H1 (cell line): ENCODE data around the gene CTIF. TPM values are rescaled to one million over a fixed set of nuclear protein-coding genes. Genes with fewer than 3 reads are reported as not detected.

Experiments used
- CTCF ChIA-PET: fragments of 300-600 bp; sonication (Branson Sonifier 250); formaldehyde crosslinking; loops from one replicate; lab custom pipeline; 2021; ENCODE audit not compliant: partially characterized antibody; lab: Charles Lee
- POLR2A ChIA-PET: fragments of 300-600 bp; sonication (Branson Sonifier 250); formaldehyde crosslinking; loops from one replicate; lab custom pipeline; 2021; ENCODE audit warnings: inconsistent platforms; ENCODE audit not compliant: partially characterized antibody; lab: Charles Lee
- DNase-seq, 2 experiments: peaks; one replicate each; pipeline versions ENCODE4 v3.0.0 to v3.0.0-alpha.2; 2010 to 2022; ENCODE audit warnings: low spot score in 2 of 2, low read depth in 1 of 2, mixed read lengths in 1 of 2
- FAIRE-seq: peaks from 2 replicates; lab custom pipeline; 2011; peaks lifted over from hg19 to GRCh38; lab: Jason Lieb, UNC
- H2AFZ ChIP-seq: 2 replicates; pipeline ENCODE4 v1.8.1; 2012; ENCODE audit warnings: low read length, inconsistent platforms
- H2AK5ac ChIP-seq: 2 replicates; pipeline ENCODE4 v1.6.1; 2013; ENCODE audit warnings: low read depth, low read length
- H2BK120ac ChIP-seq: replicated peaks from 2 replicates; pipeline ENCODE3; 2013; ENCODE audit warnings: low read depth, low read length, inconsistent platforms
- H2BK12ac ChIP-seq: 2 replicates; pipeline ENCODE4 v1.6.1; 2013; ENCODE audit warnings: low read depth, low read length
- H2BK15ac ChIP-seq: 2 replicates; pipeline ENCODE4 v1.6.1; 2013; ENCODE audit warnings: low read length
- H2BK20ac ChIP-seq: 2 replicates; pipeline ENCODE4 v1.6.1; 2013; ENCODE audit warnings: low read length
- H2BK5ac ChIP-seq: 2 replicates; pipeline ENCODE4 v1.6.1; 2013; ENCODE audit warnings: low read depth, low read length
- H3K14ac ChIP-seq: 2 replicates; pipeline ENCODE4 v1.6.1; 2013; ENCODE audit warnings: inconsistent platforms; ENCODE audit not compliant: insufficient read length
- H3K18ac ChIP-seq: 2 replicates; pipeline ENCODE4 v1.6.1; 2013; ENCODE audit warnings: low read length; ENCODE audit errors: extremely low read depth
- H3K23ac ChIP-seq: 2 replicates; pipeline ENCODE4 v1.6.1; 2013; ENCODE audit warnings: inconsistent platforms; ENCODE audit not compliant: insufficient read length
- H3K23me2 ChIP-seq: 2 replicates; pipeline ENCODE4 v1.6.1; 2013; ENCODE audit warnings: low read depth, low read length
- H3K27ac ChIP-seq: 2 replicates; pipeline ENCODE4 v1.6.1; 2011; ENCODE audit warnings: low read depth, low read length, inconsistent platforms
- H3K27me3 ChIP-seq, 4 experiments: replicated peaks in 1 of 4; 1 replicate in 1 of 4; 2 replicates in 3 of 4; pipeline versions ENCODE4 v1.6.1 to v1.8.1; 2011 to 2013; ENCODE audit warnings: low read length in 3 of 4, mild to moderate bottlenecking in 3 of 4, inconsistent platforms in 2 of 4, mixed read lengths in 2 of 4, moderate library complexity in 1 of 4; ENCODE audit not compliant: control insufficient read depth in 3 of 4, insufficient read depth in 3 of 4; ENCODE audit errors: extremely low read depth in 1 of 4
- H3K36me3 ChIP-seq, 4 experiments: 2 replicates each; pipeline versions ENCODE4 v1.6.1 to v1.8.1; 2011 to 2013; ENCODE audit warnings: mild to moderate bottlenecking in 4 of 4, low read length in 3 of 4, moderate library complexity in 2 of 4, control low read depth in 1 of 4, inconsistent platforms in 1 of 4; ENCODE audit not compliant: insufficient read depth in 4 of 4, control insufficient read depth in 2 of 4
- H3K4ac ChIP-seq: replicated peaks from 2 replicates; pipeline ENCODE3; 2013; ENCODE audit warnings: low read length, low read depth, mixed read lengths, inconsistent platforms; ENCODE audit not compliant: insufficient read length
- H3K4me1 ChIP-seq, 4 experiments: replicated peaks in 1 of 4; 1 replicate in 1 of 4; 2 replicates in 3 of 4; pipeline versions ENCODE4 v1.6.1 to v1.8.1; 2011 to 2013; ENCODE audit warnings: low read length in 3 of 4, inconsistent platforms in 2 of 4, mixed read lengths in 1 of 4; ENCODE audit not compliant: insufficient read depth in 4 of 4, control insufficient read depth in 3 of 4
- H3K4me2 ChIP-seq, 2 experiments: 2 replicates each; pipeline versions ENCODE4 v1.6.1 to v1.8.1; 2011 to 2013; ENCODE audit warnings: low read depth in 2 of 2, low read length in 2 of 2, control low read depth in 1 of 2, inconsistent platforms in 1 of 2, mild to moderate bottlenecking in 1 of 2; ENCODE audit not compliant: insufficient read depth in 1 of 2
- H3K4me3 ChIP-seq, 4 experiments: fragments of 200-600, 300-600 bp in 1 of 4; sonication (generic), shearing (Covaris generic), sonication (Bioruptor Twin) in 1 of 4; 2 replicates each; pipeline versions ENCODE4 v1.5.1 to v1.8.1; 2011 to 2016; ENCODE audit warnings: low read length in 4 of 4, low read depth in 3 of 4, control low read depth in 2 of 4, inconsistent platforms in 2 of 4, mild to moderate bottlenecking in 2 of 4, mixed read lengths in 1 of 4, moderate library complexity in 1 of 4; ENCODE audit not compliant: insufficient read depth in 2 of 4; ENCODE audit errors: extremely low read depth in 1 of 4
- H3K56ac ChIP-seq: replicated peaks from 2 replicates; pipeline ENCODE3; 2013; ENCODE audit warnings: low read depth, mild to moderate bottlenecking, mixed read lengths, low read length, inconsistent platforms; ENCODE audit not compliant: insufficient read length
- H3K79me1 ChIP-seq: 2 replicates; pipeline ENCODE4 v1.6.1; 2013; ENCODE audit warnings: low read depth, low read length, control low read depth
- H3K79me2 ChIP-seq, 2 experiments: 2 replicates each; pipeline versions ENCODE4 v1.6.1 to v1.8.1; 2012 to 2013; ENCODE audit warnings: low read length in 2 of 2, mild to moderate bottlenecking in 2 of 2, inconsistent platforms in 1 of 2; ENCODE audit not compliant: insufficient read depth in 2 of 2, control insufficient read depth in 1 of 2
- H3K9ac ChIP-seq, 4 experiments: replicated peaks in 1 of 4; 1 replicate in 1 of 4; 2 replicates in 3 of 4; pipeline versions ENCODE4 v1.6.1 to v1.8.1; 2011 to 2013; ENCODE audit warnings: low read depth in 3 of 4, low read length in 3 of 4, control low read depth in 2 of 4, mild to moderate bottlenecking in 2 of 4, moderate library complexity in 2 of 4, inconsistent platforms in 1 of 4; ENCODE audit errors: extremely low read depth in 1 of 4
- H3K9me3 ChIP-seq, 2 experiments: 2 replicates each; pipeline versions ENCODE4 v1.6.1 to v1.8.1; 2012 to 2013; ENCODE audit warnings: mild to moderate bottlenecking in 2 of 2, moderate library complexity in 2 of 2, control low read depth in 1 of 2, inconsistent platforms in 1 of 2, low read depth in 1 of 2, low read length in 1 of 2, mixed read lengths in 1 of 2; ENCODE audit not compliant: insufficient read depth in 2 of 2
- H4K20me1 ChIP-seq, 2 experiments: replicated peaks in 1 of 2; 2 replicates each; pipeline versions ENCODE3 to v1.8.1; 2011 to 2013; ENCODE audit warnings: inconsistent platforms in 2 of 2, low read length in 2 of 2, mild to moderate bottlenecking in 1 of 2; ENCODE audit not compliant: insufficient read depth in 2 of 2, control insufficient read depth in 1 of 2
- H4K5ac ChIP-seq: 2 replicates; pipeline ENCODE4 v1.6.1; 2013; ENCODE audit warnings: low read length, low read depth, mixed read lengths, inconsistent platforms; ENCODE audit not compliant: insufficient read length
- H4K8ac ChIP-seq: 2 replicates; pipeline ENCODE4 v1.8.0; 2013; ENCODE audit warnings: mild to moderate bottlenecking, moderate library complexity, low read length, inconsistent platforms; ENCODE audit not compliant: insufficient read depth; ENCODE audit errors: extremely low read depth
- H4K91ac ChIP-seq: replicated peaks from 2 replicates; pipeline ENCODE3; 2013; ENCODE audit warnings: low read length, mixed read lengths, inconsistent platforms; ENCODE audit not compliant: insufficient read length
- CEBPB ChIP-seq: IDR thresholded peaks from 2 replicates; pipeline ENCODE4 v1.6.1; 2012; ENCODE audit warnings: low read depth, low read length
- CHD2 ChIP-seq: IDR thresholded peaks from 2 replicates; pipeline ENCODE4 v1.6.1; 2012; ENCODE audit warnings: low read length, improper control_type of control experiment
- HDAC2 ChIP-seq, 2 experiments: fragments of 300-600 bp in 1 of 2; sonication (generic) in 1 of 2; IDR thresholded peaks; 2 replicates each; pipeline ENCODE4 v1.6.1; 2011 to 2012; ENCODE audit warnings: low read depth in 2 of 2, low read length in 2 of 2, mild to moderate bottlenecking in 2 of 2, moderate library complexity in 2 of 2, borderline replicate concordance in 1 of 2, inconsistent platforms in 1 of 2
- KDM4A ChIP-seq: IDR thresholded peaks from one replicate; pipeline ENCODE4 v1.7.1; 2012; ENCODE audit warnings: low read depth, mild to moderate bottlenecking, moderate library complexity, low read length, inconsistent platforms; ENCODE audit not compliant: severe bottlenecking
- RAD21 ChIP-seq, 2 experiments: IDR thresholded peaks in 1 of 2; conservative IDR thresholded peaks in 1 of 2; 2 replicates each; pipeline ENCODE4 v1.6.1; 2011; ENCODE audit warnings: low read depth in 2 of 2, low read length in 2 of 2, improper control_type of control experiment in 1 of 2, inconsistent platforms in 1 of 2, mild to moderate bottlenecking in 1 of 2, moderate library complexity in 1 of 2
- SP4 ChIP-seq: IDR thresholded peaks from 2 replicates; pipeline ENCODE4 v1.6.1; 2012; ENCODE audit warnings: low read length, inconsistent platforms
- SRF ChIP-seq: IDR thresholded peaks from 2 replicates; pipeline ENCODE4 v1.6.1; 2011; ENCODE audit warnings: mild to moderate bottlenecking, low read depth, low read length, moderate library complexity
- ZNF274 ChIP-seq: IDR thresholded peaks from 2 replicates; pipeline ENCODE4 v1.7.0; 2012; ENCODE audit warnings: low read length, borderline replicate concordance; ENCODE audit errors: extremely low read depth
- WGBS, 2 experiments: shearing (Covaris generic) in 1 of 2; methylation state at CpG; one replicate each; pipeline versions ENCODE4 v1.1.6 to v1.1.7; 2013 to 2015; ENCODE audit warnings: low lambda C conversion rate in 2 of 2, mixed read lengths in 2 of 2, inconsistent platforms in 1 of 2, low coverage in 1 of 2, missing lambda C conversion rate in 1 of 2; ENCODE audit not compliant: insufficient replicate concordance in 2 of 2, insufficient coverage in 1 of 2, insufficient read length in 1 of 2; ENCODE audit errors: extremely low coverage in 1 of 2, missing lambda C conversion rate in 1 of 2; 5-methylcytosine and 5-hydroxymethylcytosine counted together
- polyA plus RNA-seq, 7 experiments: library from polyadenylated mRNA; depleted of rRNA in 3 of 7; stranded (reverse) in 5 of 7; unstranded in 2 of 7; fragments of >200 nt in 5 of 7; fragments of 200-250 nt in 2 of 7; gene quantifications; 1 replicate in 5 of 7; 2 replicates in 1 of 7; 4 replicates in 1 of 7; pipeline versions ENCODE4 v1.2.1 to v1.2.3, GENCODE V29; 2011 to 2013; ENCODE audit warnings: missing spikeins in 2 of 7, mixed read lengths in 2 of 7
- total RNA-seq: library from RNA; stranded (reverse); fragmentation: NEBNext Ultra II Directional; extraction: Animal tissue kit (Norgen Biotek cat#: 25700); gene quantifications from 2 replicates; pipeline ENCODE4 v1.2.1, GENCODE V29; 2021

The CTIF gene
- total and polyA plus RNA-seq, 2 of the 8 experiments (the other 6 are each of a cell fraction or from before 2014, with no cell fraction given) = 9.0 to 17.8 TPM

DNA sequence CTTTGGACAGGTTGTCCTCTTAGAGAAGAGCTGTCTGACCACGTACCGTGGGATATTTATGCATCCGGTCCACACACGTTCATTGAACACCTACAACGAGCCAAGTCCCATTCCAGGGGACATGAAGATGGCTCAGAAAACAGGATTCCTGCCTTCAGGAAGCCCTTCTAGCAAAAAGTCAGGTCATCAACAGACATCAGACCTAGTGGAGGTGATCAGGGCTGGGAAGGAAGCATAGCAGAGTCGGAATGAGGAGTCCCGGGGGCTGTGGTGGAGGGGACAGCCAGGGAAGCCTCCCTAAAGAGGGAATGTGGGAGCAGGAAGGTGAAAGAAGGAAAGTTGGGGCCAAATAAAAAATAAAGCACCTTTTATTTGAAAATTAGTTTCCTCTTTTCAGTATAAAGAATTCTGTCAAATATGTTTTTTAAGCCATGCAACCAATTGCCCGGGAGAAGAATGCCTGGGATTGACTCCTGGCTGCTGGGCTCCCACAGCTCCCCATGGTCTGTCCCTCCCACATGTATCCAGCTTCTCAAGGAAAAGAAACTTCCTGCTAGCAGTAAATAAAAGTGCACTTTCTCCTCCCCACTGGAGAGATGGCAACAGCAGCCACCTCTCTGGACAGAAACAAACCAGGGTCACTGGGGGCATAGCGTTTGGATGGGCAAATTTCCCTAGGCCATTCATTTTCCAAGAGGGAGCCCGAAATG lies 267.1 kb downstream of the CTIF start:
- Histone ChIP-seq H3K27ac (no peak overlapping the region), H2BK20ac (no peak overlapping the region), H3K23ac (no peak overlapping the region), H3K9ac (no peak overlapping the region), H2BK5ac (no peak overlapping the region), H2AFZ (no peak overlapping the region), H4K91ac (no peak overlapping the region), H3K4me1 (no peaks in the 10 kb centered on the region), H3K14ac (no peak overlapping the region), H3K36me3 (no peaks in the 10 kb centered on the region), H3K79me2 (no peaks in the 10 kb centered on the region), H4K8ac (no peak overlapping the region), H2BK12ac (no peak overlapping the region), H3K4me2 (no peak overlapping the region), H3K18ac (no peak overlapping the region), H3K9me3 (no peaks in the 10 kb centered on the region), H3K23me2 (no peaks in the 10 kb centered on the region), H3K4me3 (no peak overlapping the region), H2BK120ac (no peak overlapping the region), H3K27me3 (no peaks in the 10 kb centered on the region; a peak in 1 of 7 replicates), H3K79me1 (no peaks in the 10 kb centered on the region), H2BK15ac (no peak overlapping the region), H4K5ac (no peak overlapping the region), H3K4ac (no peak overlapping the region), H3K56ac (no peak overlapping the region), H4K20me1 (peaks cover 2 to 4% of the 10 kb centered on the region in 2 experiments), H2AK5ac (no peak overlapping the region)
- 90% methylated on average over 10 of the region's 10 CpGs; no CpG with 5 or more reads in 1 of the 2 experiments for WGBS, 2 experiments
- ChIA-PET POLR2A (no interaction called here), CTCF (interaction anchor here (1.4 to 1.9 kb wide), 3 partner anchors 26 to 37 kb away, joined by 3 to 4 read pairs (median 3); no protein-coding TSS in a partner anchor)
- FAIRE-seq (no peak), DNase-seq (peak in 1 of 2 experiments; percentile 26)
- TF ChIP-seq RAD21 (IDR thresholded peaks at IDR 0.05 in 1 of 2, conservative IDR thresholded peaks at IDR 0.05 in 1 of 2; ENCODE audit: low read depth in 2 of 2, low read length in 2 of 2) = no peak
- no peak for TF ChIP-seq SRF
- TF ChIP-seq HDAC2 (IDR thresholded peaks at IDR 0.05; ENCODE audit: borderline replicate concordance in 1 of 2, low read depth in 2 of 2, low read length in 2 of 2) = no peak
- TF ChIP-seq KDM4A = no peak
- no peak for TF ChIP-seq CEBPB
- no peak for TF ChIP-seq SP4
- no peak for TF ChIP-seq ZNF274
- no peak for TF ChIP-seq CHD2
